ENCODE results near the gene MED7.
A peak's percentile ranks its signal among the peaks of the same experiment; 100 is the strongest.

Gene MED7

DNA sequence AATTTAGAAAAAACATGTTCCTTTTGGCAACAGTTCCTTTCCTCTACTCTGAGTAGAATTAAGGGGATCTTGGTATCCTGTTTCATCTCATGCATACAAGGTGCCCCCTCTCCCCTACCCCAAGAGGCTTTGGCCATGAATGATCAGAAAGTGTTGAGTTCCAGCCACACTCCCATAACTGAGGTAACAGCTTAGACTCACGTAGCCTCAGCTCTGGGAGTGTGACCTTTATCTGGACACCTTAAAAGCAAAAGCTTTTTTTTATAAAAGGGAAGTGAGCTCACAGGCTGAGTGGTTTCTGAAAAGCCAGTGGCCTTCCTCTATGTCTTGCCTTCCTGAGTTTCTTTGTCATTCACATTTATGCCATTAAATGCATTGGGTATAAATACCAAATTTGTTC, 32.9 kb downstream of the MED7 start:
- TF ChIP-seq CTCF (IDR thresholded peaks at IDR 0.05; ENCODE audit: insufficient read depth, low read depth, low read length, missing control alignments): no peak
- peak overlapping the region; percentile 54 for H3K4me3 ChIP-seq (ENCODE audit: low read depth, low read length)
- DNase-seq (ENCODE audit: low read depth): peak; percentile 82

DNA sequence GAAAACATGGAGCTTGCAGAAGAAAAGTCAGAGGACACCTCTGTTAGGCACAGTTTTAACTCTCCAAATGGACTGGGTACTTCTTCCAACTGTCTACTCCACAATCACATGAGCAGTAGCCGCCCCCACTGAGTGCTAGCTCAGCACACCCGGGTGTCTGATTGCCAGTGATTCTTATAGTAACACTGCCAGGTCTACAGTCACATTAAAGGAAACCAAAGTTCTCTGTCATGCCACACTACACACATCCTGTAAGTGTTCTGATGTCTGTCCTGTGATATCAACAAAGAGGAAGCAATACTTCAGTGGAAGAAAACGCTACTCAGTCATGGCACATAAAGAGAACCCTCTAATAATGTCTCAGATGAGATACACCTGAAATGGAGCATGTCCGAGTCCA, 33.7 kb downstream of the MED7 start, which contains the start of gene HAVCR2:
TSS of gene HAVCR2 (minus strand) at position 69 of the 400 bp plus-strand sequence. CDS start at position 8, 61 bp downstream.
- H3K4me3 ChIP-seq (ENCODE audit: low read depth, low read length): peak within 1 kb of the TSS; percentile 54
- no peak for TF ChIP-seq CTCF (IDR thresholded peaks at IDR 0.05; ENCODE audit: insufficient read depth, low read depth, low read length, missing control alignments)

GRCh38 chr5:157107508-157107907, 35.2 kb downstream of the MED7 start:
- peak overlapping the region; percentile 54 for H3K4me3 ChIP-seq (ENCODE audit: low read depth, low read length)
- no peak for DNase-seq (ENCODE audit: low read depth)
- no peak for TF ChIP-seq CTCF (IDR thresholded peaks at IDR 0.05; ENCODE audit: insufficient read depth, low read depth, low read length, missing control alignments)

More for the DNA sequence above, 33.7 kb downstream of the MED7 start, which contains the start of gene HAVCR2:
- DNase-seq (ENCODE audit: low read depth): peak; percentile 84

DNA sequence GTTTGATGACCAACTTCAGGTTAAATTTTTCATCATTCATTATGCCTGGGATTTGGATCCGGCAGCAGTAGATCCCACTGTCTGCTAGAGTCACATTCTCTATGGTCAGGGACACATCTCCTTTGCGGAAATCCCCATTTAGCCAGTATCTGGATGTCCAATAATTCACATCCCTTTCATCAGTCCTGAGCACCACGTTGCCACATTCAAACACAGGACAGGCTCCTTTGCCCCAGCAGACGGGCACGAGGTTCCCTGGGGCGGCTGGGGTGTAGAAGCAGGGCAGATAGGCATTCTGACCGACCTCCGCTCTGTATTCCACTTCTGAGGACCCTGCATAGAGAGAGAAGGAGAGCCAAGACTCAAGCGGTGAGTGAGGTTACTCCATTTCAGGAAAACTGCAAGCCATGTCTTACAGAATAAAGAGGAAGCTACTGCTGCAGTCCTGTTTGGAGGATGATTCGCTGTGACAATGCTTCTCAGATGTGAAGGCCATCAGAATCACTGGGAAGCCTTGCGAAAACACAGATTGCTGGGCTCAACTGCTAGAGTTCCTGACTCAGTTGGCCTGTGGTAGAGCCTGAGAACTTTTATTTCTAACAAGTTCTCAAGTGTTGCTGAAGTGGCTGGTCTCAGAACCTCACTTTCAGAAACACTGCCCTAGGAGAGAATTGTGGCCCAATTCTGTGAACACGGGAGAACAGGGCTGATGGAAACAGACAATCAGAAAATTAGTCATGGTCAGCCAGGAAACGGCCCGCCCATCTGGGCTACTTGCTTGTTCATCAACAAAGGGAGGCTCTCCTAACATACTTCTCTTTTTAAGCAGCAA, 35.8 kb downstream of the MED7 start:
- peak; percentile 68 for DNase-seq (ENCODE audit: low read depth)
- TF ChIP-seq CTCF (IDR thresholded peaks at IDR 0.05; ENCODE audit: insufficient read depth, low read depth, low read length, missing control alignments): no peak
- H3K4me3 ChIP-seq (ENCODE audit: low read depth, low read length): peak overlapping the region; percentile 54

DNA sequence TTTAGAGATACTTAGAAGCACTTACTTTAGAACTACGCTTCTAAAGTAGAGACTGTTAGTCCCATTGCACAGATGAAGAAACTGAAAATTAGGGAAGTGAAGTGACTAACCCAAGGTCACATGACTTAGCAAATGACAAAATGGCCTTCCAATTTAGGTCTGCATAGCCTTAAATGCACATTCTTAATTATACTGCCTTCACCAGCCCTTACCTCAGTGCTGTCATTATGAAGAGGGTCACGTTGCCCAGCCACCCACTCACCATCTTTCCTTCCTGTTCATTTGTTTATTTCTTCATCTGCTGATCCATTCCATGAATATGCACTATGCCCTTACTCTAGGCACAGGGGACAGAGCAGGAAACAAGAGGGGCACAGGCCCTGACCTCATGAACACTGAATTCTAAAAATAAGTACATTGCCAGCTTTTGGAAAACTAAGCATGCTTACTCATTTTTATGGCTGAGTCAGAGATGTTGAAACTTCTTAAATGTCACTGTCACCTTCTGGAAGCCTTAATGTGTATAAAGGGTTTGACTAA, 42.5 kb downstream of the MED7 start:
- no peak for TF ChIP-seq CTCF (IDR thresholded peaks at IDR 0.05; ENCODE audit: insufficient read depth, low read depth, low read length, missing control alignments)
- DNase-seq (ENCODE audit: low read depth): no peak
- H3K4me3 ChIP-seq (ENCODE audit: low read depth, low read length): no peak overlapping the region

GRCh38 chr5:157088342-157088990, 54.2 kb downstream of the MED7 start:
- H3K4me3 ChIP-seq (ENCODE audit: low read depth, low read length): no peak overlapping the region
- TF ChIP-seq CTCF (IDR thresholded peaks at IDR 0.05; ENCODE audit: insufficient read depth, low read depth, low read length, missing control alignments): no peak
- DNase-seq (ENCODE audit: low read depth): peak; percentile 35

Data from GM12865 (cell line).